Measurements from ENCODE around the gene CPSF4L. TPM values are rescaled to one million over a fixed set of nuclear protein-coding genes. Genes with fewer than 3 reads are reported as not detected.
"Not testable (repeated sequence)": the region's sequence is repeated elsewhere in the genome, so short reads cannot be mapped to it uniquely, and the experiment has no call there.

The CPSF4L gene
- total RNA-seq, 2 experiments from 2014 or later, result not detected

- Mint-ChIP-seq H3K36me3 (ENCODE audit: low read depth) (no peaks in the 10 kb centered on the region), H3K4me1 (no peaks in the 10 kb centered on the region), H3K27ac (no peak overlapping the region), H3K4me3 (no peak overlapping the region), H3K9me3 (no peaks in the 10 kb centered on the region), H3K27me3 (no peaks in the 10 kb centered on the region)
- CTCF ChIA-PET, result no interaction called here
- POLR2A ChIA-PET, result no interaction called here
- DNase-seq, result no peak
These were observed 9.4 kb upstream of the CPSF4L start for GRCh38 chr17:73271072-73271471.

- Mint-ChIP-seq H3K9me3 (no peaks in the 10 kb centered on the region), H3K27ac (no peak overlapping the region), H3K4me3 (no peak overlapping the region), H3K4me1 (no peaks in the 10 kb centered on the region), H3K36me3 (ENCODE audit: low read depth) (no peaks in the 10 kb centered on the region), H3K27me3 (no peaks in the 10 kb centered on the region)
- DNase-seq, result no peak
- ChIA-PET CTCF (interaction anchor here (0.7 kb wide), 1 partner anchor 709 kb away, joined by 3 read pairs; no protein-coding TSS in a partner anchor), POLR2A (no interaction called here)
These were observed 8.1 kb upstream of the CPSF4L start for GRCh38 chr17:73269791-73270190.

GRCh38 chr17:73269329-73269615 is 7.6 kb upstream of the CPSF4L start:
- Mint-ChIP-seq H3K36me3 (ENCODE audit: low read depth) (no peaks in the 10 kb centered on the region), H3K27ac (no peak overlapping the region), H3K9me3 (no peaks in the 10 kb centered on the region), H3K27me3 (no peaks in the 10 kb centered on the region), H3K4me1 (no peaks in the 10 kb centered on the region), H3K4me3 (no peak overlapping the region)
- ChIA-PET CTCF (no interaction called here), POLR2A (no interaction called here)
- no peak for DNase-seq

GRCh38 chr17:73268582-73269328 is 7.1 kb upstream of the CPSF4L start:
- POLR2A ChIA-PET, result no interaction called here
- H3K9me3 Mint-ChIP-seq, result no peaks in the 10 kb centered on the region

GRCh38 chr17:73267648-73268537 is 6.2 kb upstream of the CPSF4L start:
- H3K4me1 Mint-ChIP-seq, result no peaks in the 10 kb centered on the region
- H3K9me3 Mint-ChIP-seq, result no peaks in the 10 kb centered on the region
- H3K4me3 Mint-ChIP-seq, result no peak overlapping the region
- H3K36me3 Mint-ChIP-seq (ENCODE audit: low read depth), result no peaks in the 10 kb centered on the region
- no peaks in the 10 kb centered on the region for H3K27me3 Mint-ChIP-seq
- POLR2A ChIA-PET, result no interaction called here
- CTCF ChIA-PET, result interaction anchor here (0.5 to 1.5 kb wide), 2 partner anchors 101 to 114 kb away, joined by 3 to 4 read pairs; no protein-coding TSS in a partner anchor
- no peak overlapping the region for H3K27ac Mint-ChIP-seq
- no peak for DNase-seq

More at GRCh38 chr17:73268582-73269328, 7.1 kb upstream of the CPSF4L start:
- Mint-ChIP-seq H3K27me3 (no peaks in the 10 kb centered on the region), H3K4me3 (no peak overlapping the region), H3K36me3 (ENCODE audit: low read depth) (no peaks in the 10 kb centered on the region), H3K27ac (no peak overlapping the region), H3K4me1 (no peaks in the 10 kb centered on the region)
- DNase-seq, result no peak
- CTCF ChIA-PET, result interaction anchor here (0.5 kb wide), 1 partner anchor 113 kb away, joined by 3 read pairs; no protein-coding TSS in a partner anchor

GRCh38 chr17:73266796-73267195 is 5.1 kb upstream of the CPSF4L start:
- Mint-ChIP-seq H3K9me3 (no peaks in the 10 kb centered on the region), H3K4me1 (no peaks in the 10 kb centered on the region), H3K36me3 (ENCODE audit: low read depth) (no peaks in the 10 kb centered on the region), H3K27me3 (no peaks in the 10 kb centered on the region), H3K27ac (no peak overlapping the region), H3K4me3 (no peak overlapping the region)
- CTCF ChIA-PET, result interaction anchor here (1.2 to 1.5 kb wide), 3 partner anchors 11 to 103 kb away, joined by 3 to 4 read pairs (median 4); no protein-coding TSS in a partner anchor
- DNase-seq, result no peak
- POLR2A ChIA-PET, result no interaction called here

- no peak overlapping the region for H3K4me3 Mint-ChIP-seq
- DNase-seq, result no peak
- H3K27ac Mint-ChIP-seq, result no peak overlapping the region
- ChIA-PET POLR2A (no interaction called here), CTCF (interaction anchor here (1.2 to 1.3 kb wide), 2 partner anchors 11 to 19 kb away, joined by 3 to 4 read pairs; no protein-coding TSS in a partner anchor)
- no peaks in the 10 kb centered on the region for H3K36me3 Mint-ChIP-seq (ENCODE audit: low read depth)
- H3K27me3 Mint-ChIP-seq, result no peaks in the 10 kb centered on the region
- H3K4me1 Mint-ChIP-seq, result no peaks in the 10 kb centered on the region
- H3K9me3 Mint-ChIP-seq, result no peaks in the 10 kb centered on the region
These were observed 4.3 kb upstream of the CPSF4L start for GRCh38 chr17:73265646-73266640.

- CTCF ChIA-PET; POLR2A ChIA-PET; H3K27ac Mint-ChIP-seq; H3K27me3 Mint-ChIP-seq; H3K4me1 Mint-ChIP-seq; H3K9me3 Mint-ChIP-seq; H3K4me3 Mint-ChIP-seq; H3K36me3 Mint-ChIP-seq (ENCODE audit: low read depth); DNase-seq: not testable (repeated sequence)
These were observed 2.8 kb upstream of the CPSF4L start for GRCh38 chr17:73264448-73264847.

- POLR2A ChIA-PET, result no interaction called here
- Mint-ChIP-seq H3K27ac (no peak overlapping the region), H3K27me3 (no peaks in the 10 kb centered on the region), H3K36me3 (ENCODE audit: low read depth) (no peaks in the 10 kb centered on the region), H3K9me3 (no peaks in the 10 kb centered on the region), H3K4me1 (no peaks in the 10 kb centered on the region), H3K4me3 (no peak overlapping the region)
- no peak for DNase-seq
- CTCF ChIA-PET, result no interaction called here
These were observed 1.3 kb upstream of the CPSF4L start for GRCh38 chr17:73262676-73263642.

- CTCF ChIA-PET, result no interaction called here
- Mint-ChIP-seq H3K27ac (no peak overlapping the region), H3K9me3 (no peaks in the 10 kb centered on the region), H3K4me1 (no peaks in the 10 kb centered on the region), H3K36me3 (ENCODE audit: low read depth) (no peaks in the 10 kb centered on the region), H3K4me3 (no peak overlapping the region), H3K27me3 (no peaks in the 10 kb centered on the region)
- POLR2A ChIA-PET, result no interaction called here
- no peak for DNase-seq
These were observed 434 bp upstream of the CPSF4L start for GRCh38 chr17:73261952-73262675.

GRCh38 chr17:73257516-73257915 is 4.2 kb downstream of the CPSF4L start:
- Mint-ChIP-seq H3K27ac (no peak overlapping the region), H3K36me3 (ENCODE audit: low read depth) (no peaks in the 10 kb centered on the region), H3K9me3 (no peaks in the 10 kb centered on the region), H3K4me3 (no peak overlapping the region), H3K4me1 (peaks cover 3% of the 10 kb centered on the region), H3K27me3 (no peaks in the 10 kb centered on the region)
- DNase-seq, result no peak
- POLR2A ChIA-PET, result no interaction called here
- CTCF ChIA-PET, result interaction anchor here (0.9 to 1.2 kb wide), 2 partner anchors 90 to 112 kb away, joined by 3 to 4 read pairs; no protein-coding TSS in a partner anchor

All from activated CD4-positive, alpha-beta T cell treated with anti-CD3 and anti-CD28 coated beads, Interleukin-2, amount 10 ng/mL, durations not matched to agents 7 days and 5 days (primary cell).